ENCODE measurements around the gene ZSWIM5. TPM values are rescaled to one million over a fixed set of nuclear protein-coding genes. Genes with fewer than 3 reads are reported as not detected.

Gene ZSWIM5
- total RNA-seq, 2 experiments from 2014 or later, result 0.15 to 0.26 TPM

- H3K9me3 Mint-ChIP-seq, result no peaks in the 10 kb centered on the region
- intact Hi-C loops (cut with micrococcal nuclease), result no loop called here
Observed at GRCh38 chr1:44970317-44970716, 236.1 kb downstream of the ZSWIM5 start.

More at GRCh38 chr1:44970317-44970716, 236.1 kb downstream of the ZSWIM5 start:
- Mint-ChIP-seq H3K36me3 (ENCODE audit: low read depth) (peaks cover 10% of the 10 kb centered on the region), H3K4me1 (ENCODE audit: low read depth) (peaks cover 8% of the 10 kb centered on the region), H3K27me3 (ENCODE audit: low read depth) (no peaks in the 10 kb centered on the region), H3K4me3 (no peak overlapping the region), H3K27ac (no peak overlapping the region)
- CTCF ChIA-PET, result no interaction called here
- DNase-seq, result no peak

Other genes with a start within 250 kb of the ZSWIM5 start
- gene EIF2B3, start 220.0 kb downstream of the ZSWIM5 start, total RNA-seq, result 10 to 100 TPM; 43.5 to 48.3 TPM
- gene HECTD3, start 195.3 kb downstream of the ZSWIM5 start, total RNA-seq, result 10 to 100 TPM; 14.3 to 16.9 TPM
- 100 to 1,000 TPM; 117 to 126 TPM for gene UROD, start 194.4 kb downstream of the ZSWIM5 start, total RNA-seq
- 10 to 100 TPM; 10.7 to 11.1 TPM for gene HPDL, start 120.3 kb upstream of the ZSWIM5 start, total RNA-seq
- gene TOE1, start 133.6 kb upstream of the ZSWIM5 start, total RNA-seq, result 10 to 100 TPM; 23.0 to 23.8 TPM
- gene MUTYH, start 133.8 kb upstream of the ZSWIM5 start, total RNA-seq, result 10 to 100 TPM; 42.0 to 45.0 TPM